Middle frontal gyrus (tissue), 1 donor: Measurements from ENCODE around the gene MYH10.
"Not testable (repeated sequence)": the region's sequence is repeated elsewhere in the genome, so short reads cannot be mapped to it uniquely, and the experiment has no call there.

Experiments
- DNase-seq: peaks from one replicate; pipeline ENCODE4 v3.0.0-alpha.2; 2015; ENCODE audit warnings: low spot score; ENCODE audit errors: extremely low spot score

Gene MYH10

DNA sequence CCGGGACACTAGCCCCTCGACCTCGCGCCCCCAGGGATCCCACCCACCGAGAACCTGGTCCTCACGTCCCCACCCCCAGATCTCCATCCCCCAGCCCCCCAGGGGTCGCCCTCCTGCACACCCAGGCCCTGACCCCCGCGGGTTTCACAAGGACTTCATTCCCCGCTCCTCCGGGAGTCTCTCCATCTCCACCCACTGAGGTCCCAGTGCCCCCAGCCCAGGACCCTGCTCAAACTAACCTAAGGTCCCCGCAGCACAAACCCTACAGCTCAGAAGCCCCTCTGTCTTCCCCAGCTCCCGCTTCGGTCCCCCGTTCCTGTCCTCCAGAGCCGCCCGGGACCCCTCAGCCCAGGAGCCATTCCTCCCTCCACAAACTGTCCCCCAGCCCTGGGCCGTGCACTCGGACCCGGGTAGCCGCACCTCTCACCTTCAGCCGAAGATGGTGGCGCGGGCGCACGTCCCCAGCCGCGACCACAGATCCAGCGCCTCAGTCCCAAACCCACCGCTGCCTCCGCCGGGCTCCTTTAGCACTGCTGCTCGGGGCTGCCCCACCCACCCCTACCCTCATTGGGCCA is at the start of gene MYH10:
Gene MYH10 (minus strand): TSS at position 499 of the 575 bp plus-strand sequence. CDS start 7,479 bp downstream, outside the sequence.
- no peak for DNase-seq

DNA sequence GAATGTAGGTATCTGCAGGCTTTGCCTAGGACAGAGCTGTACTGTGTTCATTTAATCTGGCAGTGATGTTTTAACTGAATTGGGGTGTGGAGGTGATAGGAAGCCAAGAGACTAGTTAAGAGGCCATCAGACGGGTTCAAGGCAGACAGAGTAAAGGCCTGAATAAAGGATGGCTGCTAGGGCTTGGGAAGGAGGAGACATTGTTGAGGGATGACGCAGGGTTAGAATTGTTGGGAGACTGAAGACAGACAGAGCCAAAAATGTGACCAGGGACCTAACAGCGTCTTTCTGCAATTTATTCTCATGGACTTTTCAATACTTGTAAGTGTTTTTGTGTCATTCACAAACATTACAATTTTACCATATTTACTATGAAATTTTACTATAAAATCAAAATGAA is 48.6 kb upstream of the MYH10 start:
- DNase-seq, result no peak

DNA sequence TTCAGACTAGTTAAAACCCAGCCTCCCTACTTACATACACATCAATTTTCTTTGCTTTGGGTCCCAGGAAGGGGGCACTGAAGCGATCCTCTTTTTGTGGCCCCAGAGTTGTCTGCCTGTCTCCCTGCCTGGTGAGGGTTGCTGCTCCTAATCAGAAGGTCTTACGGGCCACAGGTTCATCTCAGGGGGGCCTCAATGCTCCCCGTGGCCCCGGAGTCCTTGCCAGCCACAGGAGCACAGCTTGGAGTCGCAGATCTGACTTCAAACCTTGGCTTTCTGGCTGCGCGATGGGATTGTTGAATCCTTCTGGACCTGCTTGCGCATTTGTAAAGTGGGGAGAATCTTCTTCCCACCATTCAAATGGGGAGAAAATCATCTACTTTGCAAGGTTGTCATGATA is 44.8 kb upstream of the MYH10 start:
- no peak for DNase-seq

DNA sequence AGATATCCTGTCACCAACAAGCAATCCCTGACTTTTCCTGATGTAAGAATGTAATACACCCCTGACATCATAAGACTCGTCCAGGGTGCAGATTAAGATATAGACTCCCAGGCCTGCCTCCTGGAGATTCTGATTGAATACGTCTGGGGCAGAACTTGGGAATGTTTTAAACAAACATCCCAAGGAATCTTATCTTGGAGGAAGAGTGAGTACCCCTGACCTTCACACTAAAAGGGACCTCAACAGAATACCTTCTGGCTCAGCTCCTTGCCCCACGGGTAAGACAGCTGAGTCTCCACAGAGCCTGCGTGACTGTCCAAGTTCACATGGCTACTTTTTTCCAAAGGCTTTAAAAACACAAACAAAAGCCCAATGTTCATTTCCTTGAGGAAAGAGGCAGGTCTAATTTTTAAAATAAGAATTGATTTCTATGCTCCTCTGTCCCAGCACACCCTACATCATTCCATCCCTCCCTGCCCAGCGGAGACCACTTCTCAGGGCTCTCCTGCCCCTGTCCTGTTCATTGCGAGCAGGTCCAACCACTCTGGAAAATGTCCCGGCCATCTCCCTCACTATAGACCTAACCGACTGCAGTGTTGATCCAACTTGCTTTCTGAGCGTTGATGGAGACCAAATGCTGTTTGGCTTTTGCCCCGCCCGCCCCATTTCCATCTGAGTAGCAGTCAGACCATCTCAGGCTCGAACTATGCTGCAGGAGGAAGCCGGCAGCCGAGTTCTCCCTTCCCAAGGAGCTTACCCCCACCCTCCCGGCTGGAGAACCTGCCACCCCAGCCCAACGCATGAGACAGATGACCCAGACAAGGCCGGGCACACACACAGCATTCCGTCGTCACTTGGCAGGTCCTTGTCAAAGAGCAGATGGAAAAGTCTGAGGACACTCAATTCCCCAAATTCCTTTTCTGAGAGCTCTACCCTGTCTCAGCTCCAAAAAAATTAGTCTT is 44.1 kb upstream of the MYH10 start:
- no peak for DNase-seq

DNA sequence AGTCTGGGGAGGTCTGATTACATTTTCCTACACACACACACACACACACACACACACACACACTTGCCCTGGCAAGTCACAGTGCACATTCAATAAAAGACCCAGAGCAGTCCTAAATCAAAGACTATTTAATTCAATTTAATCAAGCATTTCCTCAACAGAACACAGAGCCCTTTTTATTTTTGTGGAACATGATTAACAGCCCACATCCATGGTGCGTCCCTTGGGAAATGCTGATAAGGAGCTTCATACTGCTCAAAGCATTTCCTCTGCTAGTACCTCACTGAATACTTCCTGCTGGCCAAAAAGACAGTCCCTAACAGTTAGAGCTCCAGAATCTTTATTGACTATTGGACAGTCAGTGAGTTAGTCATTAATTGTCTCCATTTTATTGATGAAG is 43.1 kb upstream of the MYH10 start:
- no peak for DNase-seq

GRCh38 chr17:8672326-8672725 is 41.8 kb upstream of the MYH10 start:
- DNase-seq, result no peak

GRCh38 chr17:8670421-8670820 is 39.9 kb upstream of the MYH10 start:
- no peak for DNase-seq

DNA sequence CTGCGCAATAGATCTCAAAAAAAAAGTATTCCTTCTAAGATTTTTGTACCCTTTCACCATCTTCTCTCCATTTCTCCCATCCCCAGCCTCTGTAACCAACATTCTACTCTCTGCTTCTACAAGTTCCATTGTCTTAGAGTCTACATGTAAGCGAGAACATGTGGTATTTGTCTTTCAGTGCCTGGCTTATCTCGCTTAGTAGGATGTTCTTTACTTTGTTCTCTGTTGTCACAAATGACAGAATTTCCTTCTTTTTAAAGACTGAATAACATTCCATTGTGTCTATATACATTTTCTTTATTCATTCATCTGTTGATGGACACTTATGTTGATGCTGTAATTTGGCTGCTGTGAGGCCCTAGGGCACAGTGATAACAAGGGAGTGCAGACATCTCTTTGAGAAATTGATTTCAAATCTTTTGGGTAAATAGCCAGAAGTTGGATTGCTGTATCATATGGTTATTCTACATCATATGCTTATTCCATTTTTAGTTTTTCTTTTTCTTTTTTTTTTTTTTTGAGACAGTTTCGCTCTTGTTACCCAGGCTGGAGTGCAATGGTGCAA is 37.7 kb upstream of the MYH10 start:
- no peak for DNase-seq

DNA sequence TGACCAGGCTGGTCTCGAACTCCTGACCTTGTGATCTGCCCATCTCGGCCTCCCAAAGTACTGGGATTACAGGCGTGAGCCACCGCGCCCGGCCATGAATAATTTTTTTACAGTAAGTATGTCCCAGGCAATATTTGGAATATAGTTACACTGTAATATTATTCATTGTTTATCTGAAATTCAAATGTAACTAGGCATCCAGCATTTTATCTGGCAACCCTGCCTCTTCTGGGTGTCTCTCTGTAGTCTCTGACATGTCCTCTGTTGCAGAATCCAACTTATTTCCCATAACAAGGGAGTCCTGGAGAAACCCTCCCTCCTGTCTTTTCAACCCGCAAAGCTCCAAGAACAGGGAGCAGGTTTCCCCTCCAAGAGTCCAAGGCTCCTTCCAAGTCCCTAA is 36.9 kb upstream of the MYH10 start:
- DNase-seq, result no peak

DNA sequence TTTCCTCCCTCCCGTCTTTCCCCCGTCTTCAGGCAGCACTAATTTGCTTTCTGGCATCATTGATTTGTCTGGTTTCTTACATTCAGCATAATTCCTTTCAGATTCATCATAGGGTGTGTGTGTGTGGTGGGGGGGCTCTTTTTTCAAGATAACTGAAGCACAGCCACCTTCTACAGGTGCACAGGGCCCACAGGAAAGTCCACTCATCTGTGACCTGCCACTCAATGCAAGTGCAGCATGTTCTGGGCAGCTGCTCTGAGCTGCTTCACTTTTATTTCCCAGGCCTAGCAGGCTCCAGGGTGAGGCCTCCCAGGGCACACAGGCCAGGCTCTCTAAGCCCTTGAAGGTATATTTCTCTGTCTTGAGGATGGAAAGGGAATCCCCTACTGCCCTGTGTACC is 35.2 kb upstream of the MYH10 start:
- no peak for DNase-seq

DNA sequence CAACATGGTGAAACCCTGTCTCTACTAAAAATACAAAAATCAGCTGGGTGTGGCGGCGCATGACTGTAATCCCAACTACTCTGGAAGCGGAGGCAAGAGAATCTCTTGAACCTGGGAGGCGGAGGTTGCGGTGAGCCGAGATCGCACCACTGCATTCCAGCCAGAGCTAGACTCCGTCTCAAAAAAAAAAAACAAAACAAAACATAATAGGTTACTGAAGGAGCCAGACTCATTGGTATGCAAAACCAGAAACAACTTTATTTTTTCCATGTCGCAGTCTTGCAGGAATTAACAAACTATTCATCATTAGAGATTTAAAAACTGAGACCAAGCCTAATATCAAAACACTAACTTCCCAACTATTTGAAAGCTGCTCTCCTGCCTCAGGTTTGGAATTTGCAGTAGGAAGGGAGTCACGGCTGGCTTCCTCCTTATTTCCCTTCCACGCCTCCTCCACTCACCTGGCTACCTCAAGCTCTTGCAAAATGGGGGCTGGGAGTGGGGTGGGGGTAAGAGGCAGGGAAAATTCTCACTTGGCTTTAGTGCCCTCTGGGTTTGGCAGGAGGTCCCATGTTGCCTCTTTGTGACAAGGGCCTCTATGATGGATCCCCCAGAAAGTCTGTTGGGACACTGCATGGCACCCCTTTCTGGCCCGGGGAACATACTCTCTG is 34.1 kb upstream of the MYH10 start:
- DNase-seq, result no peak

GRCh38 chr17:8662973-8663372 is 32.4 kb upstream of the MYH10 start:
- no peak for DNase-seq

DNA sequence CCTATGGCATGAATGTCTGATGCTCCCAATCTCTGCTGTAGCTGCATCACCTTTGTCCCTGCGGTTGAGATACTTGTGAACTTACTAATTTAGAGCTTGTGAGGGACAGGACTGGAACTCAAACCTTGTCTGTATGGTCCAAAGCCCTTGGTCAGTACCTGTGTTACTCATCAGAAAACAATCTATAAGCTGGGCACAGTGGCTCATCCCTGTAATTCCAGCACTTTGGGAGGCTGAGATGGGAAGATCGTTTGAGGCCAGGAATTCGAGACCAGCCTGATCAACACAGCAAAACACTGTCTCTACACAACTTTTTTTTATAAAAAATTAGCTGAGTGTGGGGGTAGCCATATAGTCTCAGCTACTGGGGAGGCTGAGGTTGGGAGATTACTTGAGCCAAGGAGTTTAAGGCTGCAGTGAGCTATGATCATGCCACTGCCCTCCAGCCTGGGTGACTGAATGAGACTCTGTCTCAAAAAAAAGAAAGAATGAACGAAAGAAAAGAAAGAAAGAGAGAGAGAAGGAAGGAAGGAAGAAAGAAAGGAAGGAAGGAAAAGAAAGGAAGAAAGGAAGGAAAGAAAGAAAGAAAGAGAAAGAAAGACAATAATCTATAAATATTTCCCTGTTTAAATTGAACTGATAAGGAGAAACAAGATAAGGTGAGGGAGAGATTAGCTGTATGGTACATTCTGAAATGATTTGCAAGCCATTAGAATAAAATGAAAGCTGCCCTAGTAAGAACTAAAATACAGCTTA is 31.7 kb upstream of the MYH10 start:
- DNase-seq, result no peak

DNA sequence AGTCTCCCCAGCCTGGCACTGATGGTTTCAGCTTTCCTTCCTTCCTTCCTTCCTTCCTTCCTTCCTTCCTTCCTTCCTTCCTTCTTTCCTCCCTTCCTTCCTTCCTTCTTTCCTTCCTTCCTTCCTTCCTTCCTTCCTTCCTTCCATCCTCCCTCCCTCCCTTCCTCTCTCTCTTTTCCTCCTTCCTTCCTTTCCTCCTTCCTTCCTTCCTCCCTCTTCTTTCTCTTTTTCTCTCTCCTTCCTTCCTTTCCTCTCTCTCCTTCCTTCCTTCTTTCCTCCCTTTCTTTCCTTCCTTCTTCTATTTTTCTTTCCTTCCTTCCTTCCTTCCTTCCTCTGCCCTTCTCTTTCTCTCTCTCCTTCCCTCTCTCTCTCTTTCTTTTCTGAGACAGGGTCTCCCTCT is 30.2 kb upstream of the MYH10 start:
- not testable (repeated sequence) for DNase-seq

DNA sequence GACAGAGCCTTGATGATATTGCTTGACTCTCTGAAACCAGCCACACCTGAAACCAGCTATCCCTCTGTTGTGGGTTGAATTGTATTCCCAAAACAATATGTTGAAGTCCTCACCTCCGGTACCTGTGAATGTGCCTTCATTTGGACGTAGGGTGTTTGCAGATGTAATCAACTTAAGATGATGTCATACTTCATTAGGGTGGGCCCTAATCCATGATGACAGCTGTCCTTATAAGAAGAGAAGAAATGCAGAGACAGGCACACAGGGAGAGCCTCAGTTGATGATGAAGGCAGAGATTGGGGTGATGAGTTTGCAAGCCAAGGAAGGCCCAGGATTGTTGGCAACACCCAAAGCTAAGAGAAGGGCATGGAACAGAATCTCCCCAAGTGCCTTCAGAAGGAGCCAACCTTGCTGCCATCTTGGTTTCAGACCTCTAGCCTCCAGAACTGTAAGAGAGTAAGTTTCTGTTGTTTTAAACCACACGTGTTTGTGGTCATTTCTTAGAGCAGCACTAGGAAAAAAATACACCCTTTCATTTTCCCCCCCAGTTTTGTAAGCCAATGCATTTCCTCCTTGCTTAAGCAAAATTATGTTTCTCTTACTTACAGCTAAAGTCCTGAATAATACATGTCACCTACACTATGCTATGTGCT is 29.4 kb upstream of the MYH10 start:
- DNase-seq, result no peak

GRCh38 chr17:8658810-8659209 is 28.3 kb upstream of the MYH10 start:
- DNase-seq, result peak; percentile 39

- DNase-seq, result no peak
Observed at GRCh38 chr17:8656693-8657092, 26.2 kb upstream of the MYH10 start.

DNA sequence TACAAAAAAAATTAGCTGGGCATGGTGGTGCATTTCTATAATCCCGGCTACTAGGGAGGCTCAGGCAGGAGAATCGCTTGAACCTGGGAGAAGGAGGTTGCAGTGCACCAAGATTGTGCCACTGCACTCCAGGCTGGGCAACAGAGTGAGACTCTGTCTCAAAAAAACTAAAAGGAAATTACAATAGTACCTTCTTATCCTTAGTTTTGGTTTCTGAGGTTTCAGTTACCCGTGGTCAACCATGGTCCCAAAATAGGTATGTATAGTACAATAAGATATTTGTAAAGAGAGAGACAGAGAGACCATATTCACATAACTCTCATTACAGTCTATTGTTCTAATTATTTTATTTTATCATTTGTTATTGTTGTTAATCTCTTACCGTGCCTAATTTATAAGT is 24.3 kb upstream of the MYH10 start:
- no peak for DNase-seq

DNA sequence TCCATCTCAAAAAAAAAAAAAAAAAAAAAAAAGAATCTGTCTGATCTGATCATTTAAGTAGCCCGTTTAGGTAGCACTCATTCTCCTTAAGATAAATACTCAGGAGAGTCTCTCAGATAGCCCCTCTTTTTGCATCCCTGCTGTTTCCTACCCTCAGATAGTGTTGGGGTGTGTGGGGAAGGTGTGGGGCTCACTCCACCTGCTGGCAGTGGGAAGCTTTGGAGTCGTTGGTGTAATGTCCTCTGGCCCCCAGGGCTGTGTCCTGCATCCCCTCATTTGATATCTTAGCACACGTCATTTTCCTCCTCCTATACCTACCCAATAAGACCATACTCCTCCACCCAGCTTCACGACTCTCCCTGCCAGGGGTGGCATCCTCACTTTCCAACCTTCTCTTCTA is 20.5 kb upstream of the MYH10 start:
- DNase-seq, result no peak

GRCh38 chr17:8650119-8650499 is 19.6 kb upstream of the MYH10 start:
- DNase-seq, result no peak
